GM12864 (cell line): ENCODE data around the gene AQP2.

Experiments used
- DNase-seq: peaks from one replicate; pipeline ENCODE4 v3.0.0-alpha.2; 2011; ENCODE audit warnings: low read depth
- H3K4me3 ChIP-seq: 2 replicates; pipeline ENCODE4 v1.5.1; 2011; ENCODE audit warnings: mild to moderate bottlenecking, low read depth, low read length, control low read depth
- CTCF ChIP-seq: IDR thresholded peaks from 2 replicates; pipeline ENCODE4 v1.5.1; 2011; ENCODE audit warnings: low read depth, mild to moderate bottlenecking, moderate library complexity, low read length, control low read depth, inconsistent platforms; ENCODE audit errors: missing control alignments

AQP2 gene

GRCh38 chr12:49969651-49970429, 19.3 kb downstream of the AQP2 start:
- TF ChIP-seq CTCF: no peak

GRCh38 chr12:49970658-49971057, 20.1 kb downstream of the AQP2 start:
- TF ChIP-seq CTCF: no peak
- DNase-seq: no peak
- no peak overlapping the region for H3K4me3 ChIP-seq

More at GRCh38 chr12:49969651-49970429, 19.3 kb downstream of the AQP2 start:
- DNase-seq: no peak
- no peak overlapping the region for H3K4me3 ChIP-seq

DNA sequence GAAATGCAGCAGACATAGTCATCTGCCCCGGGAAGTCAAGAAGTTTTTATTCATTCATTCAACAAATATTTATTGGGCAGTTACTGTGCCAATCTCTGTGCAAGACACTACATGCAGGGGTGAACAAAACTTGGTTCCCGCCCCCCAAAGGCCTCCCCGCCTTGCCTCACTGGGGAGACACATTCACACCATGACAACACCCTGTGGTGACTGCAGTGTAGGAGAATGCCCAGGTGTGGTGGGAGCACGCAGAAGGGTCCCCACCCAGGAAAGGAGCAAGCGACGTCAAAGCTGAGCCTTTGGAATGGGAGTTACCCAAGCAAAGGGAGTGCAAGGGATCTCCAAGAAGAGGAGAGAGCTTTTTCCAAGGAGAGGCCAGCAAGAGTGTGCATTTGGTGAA, 20.6 kb downstream of the AQP2 start:
- no peak for DNase-seq
- TF ChIP-seq CTCF: no peak
- no peak overlapping the region for H3K4me3 ChIP-seq

DNA sequence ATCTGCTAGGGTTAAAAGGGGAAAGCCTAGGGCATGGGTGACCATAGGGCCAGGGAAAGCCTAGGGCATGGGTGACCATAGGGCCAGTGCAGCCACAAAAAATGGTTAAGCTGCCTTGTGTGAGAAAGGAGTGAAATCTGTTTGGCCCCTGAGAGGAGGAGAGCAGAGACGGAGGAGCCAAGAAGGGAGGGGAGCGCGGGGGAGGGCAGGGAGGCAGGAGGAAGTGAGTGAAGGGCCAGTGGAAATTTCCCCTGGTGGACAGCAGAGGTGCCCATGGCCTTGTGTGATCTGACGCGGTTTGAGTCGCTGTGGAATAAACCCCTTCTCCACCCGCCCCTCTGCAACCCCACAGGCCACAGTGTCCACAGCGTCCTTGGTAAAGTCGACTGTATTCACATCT, 21.6 kb downstream of the AQP2 start:
- no peak overlapping the region for H3K4me3 ChIP-seq
- TF ChIP-seq CTCF: no peak
- no peak for DNase-seq

DNA sequence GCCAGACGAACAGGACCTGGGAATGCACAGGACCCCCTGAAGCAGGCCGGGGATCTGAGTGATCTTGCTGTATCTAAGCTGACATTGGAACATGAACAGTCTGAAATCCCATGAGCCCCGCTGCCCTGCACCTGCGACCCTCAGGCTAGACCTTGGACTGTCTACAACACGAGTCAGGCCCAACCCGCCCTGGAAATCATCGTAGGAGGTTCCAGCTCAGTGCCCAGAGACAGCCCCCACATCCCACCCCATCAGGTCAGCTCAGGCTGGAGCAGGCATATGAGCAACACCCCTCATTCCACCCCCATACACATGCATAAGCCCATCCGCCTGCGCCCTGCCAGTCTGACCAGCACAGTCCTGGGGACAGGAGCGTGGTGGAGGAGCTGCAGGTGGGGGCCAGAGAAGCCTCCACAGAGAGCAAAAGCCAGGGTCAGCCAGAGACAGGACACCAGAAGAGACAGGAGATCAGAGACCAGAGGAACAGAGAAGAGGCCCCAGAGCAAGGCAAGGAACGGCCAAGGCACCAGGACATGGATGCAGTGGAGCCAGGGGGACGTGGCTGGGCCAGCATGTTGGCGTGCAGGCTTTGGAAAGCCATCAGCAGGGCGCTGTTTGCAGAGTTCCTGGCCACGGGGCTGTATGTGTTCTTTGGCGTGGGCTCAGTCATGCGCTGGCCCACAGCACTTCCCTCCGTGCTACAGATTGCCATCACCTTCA, 22.3 kb downstream of the AQP2 start, which contains the start of gene AQP6:
AQP6 (plus strand) TSS at position 307 of the 720 bp plus-strand sequence; CDS start at position 534, 227 bp downstream.
- no peak within 1 kb of the TSS for H3K4me3 ChIP-seq
- TF ChIP-seq CTCF: no peak
- no peak for DNase-seq

DNA sequence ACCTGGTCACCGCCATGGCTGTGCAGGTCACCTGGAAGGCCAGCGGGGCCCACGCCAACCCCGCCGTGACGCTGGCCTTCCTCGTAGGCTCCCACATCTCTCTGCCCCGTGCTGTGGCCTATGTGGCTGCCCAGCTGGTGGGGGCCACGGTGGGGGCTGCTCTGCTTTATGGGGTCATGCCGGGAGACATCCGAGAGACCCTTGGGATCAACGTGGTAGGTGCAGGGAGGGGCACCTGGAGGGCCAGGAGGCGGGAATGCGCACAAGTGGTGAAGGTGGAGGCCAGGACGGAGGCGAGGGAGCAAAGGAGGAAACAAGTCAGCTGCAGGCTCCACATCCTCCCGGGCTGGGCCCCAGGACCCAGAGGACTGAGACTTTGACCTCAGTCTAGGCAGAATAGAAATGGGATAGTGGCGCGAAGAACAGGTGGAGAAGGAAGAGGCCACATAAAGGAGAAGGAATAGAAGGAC, 22.9 kb downstream of the AQP2 start:
- H3K4me3 ChIP-seq: no peak overlapping the region
- TF ChIP-seq CTCF: no peak
- no peak for DNase-seq
